ENCODE results near the gene RICTOR. TPM values are rescaled to one million over a fixed set of nuclear protein-coding genes. Genes with fewer than 3 reads are reported as not detected.

Gene RICTOR
- total and polyA plus RNA-seq, 2 of the 4 experiments (the other 2 are of a cell fraction), result 4.1 to 35.7 TPM

- Histone ChIP-seq H2BK5ac (ENCODE audit: low read depth, low read length, poor library complexity, severe bottlenecking) (peak overlapping the region; percentile 98), H4K91ac (ENCODE audit: insufficient read depth, low read depth, low read length) (no peak overlapping the region), H4K5ac (ENCODE audit: low read depth, low read length) (no peak overlapping the region), H3K4me3 (ENCODE audit: insufficient read depth, low read depth, low read length) (no peak overlapping the region), H3K9me3 (ENCODE audit: control insufficient read depth, insufficient read depth, low read length) (peaks cover 5% of the 10 kb centered on the region), H4K20me1 (ENCODE audit: insufficient read depth, low read length) (peaks cover 4% of the 10 kb centered on the region; the same call in 1 of the 2 replicates), H4K8ac (ENCODE audit: low read depth in 2 of 2, low read length in 2 of 2) (peak overlapping the region in 1 of 2 experiments; percentile 60; a peak in 1 of 4 replicates), H3K56ac (ENCODE audit: extremely low read depth, insufficient read depth, low read length) (no peak overlapping the region), H2BK20ac (ENCODE audit: low read depth, low read length) (no peak overlapping the region), H3K4me2 (ENCODE audit: low read depth, low read length) (no peak overlapping the region), H2AK9ac (replicated peaks; ENCODE audit: low read depth, low read length, poor library complexity) (no peak overlapping the region), H3K36me3 (ENCODE audit: control insufficient read depth, insufficient read depth, low read length) (peaks cover 12% of the 10 kb centered on the region), H3K9ac (ENCODE audit: low read depth, low read length) (no peak overlapping the region), H3K27me3 (ENCODE audit: control insufficient read depth, insufficient read depth, low read length) (no peaks in the 10 kb centered on the region), H2AFZ (replicated peaks; ENCODE audit: low read length, poor library complexity) (no peak overlapping the region), H2AK5ac (ENCODE audit: low read depth, low read length) (no peak overlapping the region), H3K4ac (ENCODE audit: low read depth, low read length) (no peak overlapping the region), H3K27ac (ENCODE audit: insufficient read depth, low read length) (peak overlapping the region; percentile 62; the same call in 1 of the 2 replicates), H2BK120ac (ENCODE audit: low read depth, low read length) (peak overlapping the region; percentile 35; the same call in 1 of the 2 replicates), H3K23ac (ENCODE audit: low read depth, low read length) (no peak overlapping the region; the same call in 1 of the 2 replicates), H2BK15ac (ENCODE audit: low read depth, low read length) (no peak overlapping the region), H3K9me1 (ENCODE audit: insufficient read depth, low read length) (no peaks in the 10 kb centered on the region; the same call in 1 of the 2 replicates), H3K18ac (ENCODE audit: low read depth, low read length) (no peak overlapping the region), H3K4me1 (ENCODE audit: control insufficient read depth, insufficient read depth, low read length) (peaks cover 5% of the 10 kb centered on the region), H3K79me1 (ENCODE audit: low read depth in 1 of 2, low read length in 2 of 2) (peaks cover 22 to 56% of the 10 kb centered on the region in 2 experiments; a peak in 3 of 4 replicates), H3K14ac (replicated peaks; ENCODE audit: low read depth, low read length) (no peak overlapping the region)
- ChIA-PET POLR2A (ENCODE audit: unreplicated experiment) (no interaction called here), CTCF (no interaction called here)
- ATAC-seq (ENCODE audit: low read depth) (peak; percentile 82), DNase-seq (peak; percentile 97)
- intact Hi-C loops (cut with micrococcal nuclease) (loop anchor here (2.0 kb wide), 1 partner anchor 60 kb away; the partner anchor contains the start of gene RICTOR), dilution Hi-C loops (cut with HindIII; ENCODE audit: low sequenced_read_pairs, unreplicated experiment) (no loop called here), in situ Hi-C loops (cut with MboI; ENCODE audit: low sequenced_read_pairs) (no loop called here)
- TF ChIP-seq CEBPB (IDR thresholded peaks at IDR 0.05; ENCODE audit: low read depth, low read length) (peak; percentile 48; the same call in 1 of the 2 replicates), CTCF (conservative IDR thresholded peaks at IDR 0.05; ENCODE audit: low read depth, low read length) (no peak)
- BruUV-seq (replicated peaks), result no TSS peak
- WGBS, 2 experiments (ENCODE audit: extremely low coverage in 2 of 2, insufficient read length in 1 of 2), result no CpG with 5 or more reads among the region's 2 CpGs
Measured at GRCh38 chr5:39014561-39014960, 59.6 kb downstream of the RICTOR start.
